K562 (cell line): ENCODE measurements around the gene MYO1E. TPM values are rescaled to one million over a fixed set of nuclear protein-coding genes. Genes with fewer than 3 reads are reported as not detected.

Source experiments
- ATAC-seq: fragments of 200-7000 bp; cut with Tn5 transposase; 3 replicates; pipeline ENCODE4 v1.9.1; 2020; ENCODE audit warnings: moderate library complexity
- BruUV-seq: library from RNA; stranded (reverse); fragments of 400-500 nt; replicated peaks from 2 replicates; lab custom pipeline; 2021; lab: Mats Ljungman, UMichigan
- CTCF ChIA-PET: fragments of 300-600 bp; formaldehyde crosslinking; extraction: SDS; loops from one replicate; lab custom pipeline; 2021; ENCODE audit warnings: low intra/inter-chr PET ratio; lab: Yijun Ruan, JAX
- POLR2A ChIA-PET: fragments of 300-600, 350-650 bp; sonication (Branson Sonifier 250); formaldehyde crosslinking; extraction: SDS; loops from one replicate; lab custom pipeline; 2021; ENCODE audit warnings: antibody characterized with exemption, inconsistent platforms; lab: Yijun Ruan, JAX
- DNase-seq, 4 experiments: peaks; one replicate each; pipeline versions ENCODE4 v3.0.0 to v3.0.0-alpha.2; 2011 to 2018; ENCODE audit warnings: low spot score in 3 of 4, mixed read lengths in 3 of 4; ENCODE audit errors: extremely low read depth in 1 of 4
- FAIRE-seq: peaks from 2 replicates; lab custom pipeline; 2011; peaks lifted over from hg19 to GRCh38; lab: Jason Lieb, UNC
- H2AFZ ChIP-seq: 2 replicates; pipeline ENCODE4 v1.6.0; 2011; ENCODE audit warnings: low read depth, low read length, control low read depth, inconsistent platforms
- H3K27ac ChIP-seq: fragments of 200-600 bp; 3 replicates; pipeline ENCODE4 v1.8.0; 2011; ENCODE audit warnings: low read depth, mild to moderate bottlenecking, control low read depth, inconsistent platforms, low read length, moderate library complexity, mixed read lengths; ENCODE audit errors: extremely low read depth
- H3K27me3 ChIP-seq, 2 experiments: fragments of 300-600 bp in 1 of 2; 2 replicates in 1 of 2; 3 replicates in 1 of 2; pipeline versions ENCODE4 v1.6.0 to v1.8.0; 2011; ENCODE audit warnings: inconsistent platforms in 2 of 2, low read length in 2 of 2, mild to moderate bottlenecking in 1 of 2, mixed read lengths in 1 of 2, moderate library complexity in 1 of 2; ENCODE audit not compliant: control insufficient read depth in 2 of 2, insufficient read depth in 2 of 2
- H3K36me3 ChIP-seq: fragments of 300-600 bp; 3 replicates; pipeline ENCODE4 v1.8.0; 2011; ENCODE audit warnings: mild to moderate bottlenecking, low read length, inconsistent platforms; ENCODE audit not compliant: control insufficient read depth, insufficient read depth
- H3K4me1 ChIP-seq, 2 experiments: fragments of 200-600 bp in 1 of 2; replicated peaks in 1 of 2; 2 replicates in 1 of 2; 3 replicates in 1 of 2; pipeline versions ENCODE4 v1.5.1 to v1.8.0; 2011; ENCODE audit warnings: inconsistent platforms in 2 of 2, low read length in 2 of 2, mild to moderate bottlenecking in 1 of 2, mixed read lengths in 1 of 2, moderate library complexity in 1 of 2; ENCODE audit not compliant: control insufficient read depth in 2 of 2, insufficient read depth in 2 of 2
- H3K4me2 ChIP-seq: 2 replicates; pipeline ENCODE4 v1.6.1; 2011; ENCODE audit warnings: low read length, control low read depth, inconsistent platforms, mixed read lengths; ENCODE audit not compliant: insufficient read depth
- H3K4me3 ChIP-seq: fragments of 200-600 bp; sonication (generic), shearing (Covaris generic); 2 replicates; pipeline ENCODE4 v1.5.1; 2016; ENCODE audit warnings: control low read depth, inconsistent platforms
- H3K79me2 ChIP-seq: fragments of 200-600 bp; 3 replicates; pipeline ENCODE4 v1.8.0; 2011; ENCODE audit warnings: low read length, inconsistent platforms; ENCODE audit not compliant: control insufficient read depth, insufficient read depth
- H3K9ac ChIP-seq, 2 experiments: 2 replicates each; pipeline versions ENCODE4 v1.6.0 to v1.6.1; 2011; ENCODE audit warnings: low read depth in 2 of 2, low read length in 2 of 2, control low read depth in 1 of 2, inconsistent platforms in 1 of 2, mild to moderate bottlenecking in 1 of 2, mixed read lengths in 1 of 2; ENCODE audit not compliant: insufficient read depth in 1 of 2
- H3K9me1 ChIP-seq: one replicate; pipeline ENCODE4 v1.6.0; 2011; ENCODE audit warnings: inconsistent platforms, mild to moderate bottlenecking, low read length, moderate library complexity; ENCODE audit not compliant: control insufficient read depth, insufficient read depth
- H3K9me3 ChIP-seq: replicated peaks from 2 replicates; pipeline ENCODE4 v1.5.1; 2011; ENCODE audit warnings: low read depth, low read length, inconsistent platforms; ENCODE audit not compliant: control insufficient read depth, insufficient read depth
- H4K20me1 ChIP-seq: replicated peaks from 2 replicates; pipeline ENCODE4 v1.6.1; 2011; ENCODE audit warnings: low read length, inconsistent platforms, mixed read lengths; ENCODE audit not compliant: control insufficient read depth, insufficient read depth
- CHD7 ChIP-seq: fragments of 200-600 bp; sonication (generic); IDR thresholded peaks from one replicate; pipeline ENCODE4 v1.6.1; 2012; ENCODE audit warnings: mild to moderate bottlenecking, low read depth, low read length, inconsistent platforms
- E2F3 ChIP-seq: fragments of 250-450 bp; sonication (Bioruptor Pico); IDR thresholded peaks from 2 replicates; pipeline ENCODE4 v1.4.0; 2020; ENCODE audit warnings: mild to moderate bottlenecking
- HDAC3 ChIP-seq: fragments of 450-650 bp; IDR thresholded peaks from 2 replicates; pipeline ENCODE4 v1.6.1; 2018; ENCODE audit warnings: borderline replicate concordance, mild to moderate bottlenecking, moderate library complexity; ENCODE audit not compliant: partially characterized antibody
- MTA1 ChIP-seq: fragments of 450-650 bp; IDR thresholded peaks from 2 replicates; pipeline ENCODE4 v1.6.1; 2017; ENCODE audit warnings: borderline replicate concordance
- RCOR1 ChIP-seq, 2 experiments: IDR thresholded peaks; 2 replicates each; pipeline ENCODE4 v1.6.1; 2012; ENCODE audit warnings: low read depth in 2 of 2, low read length in 2 of 2, borderline replicate concordance in 1 of 2, improper control_type of control experiment in 1 of 2
- ZBTB26 ChIP-seq: fragments of 450-650 bp; formaldehyde crosslinking; IDR thresholded peaks from 2 replicates; pipeline ENCODE4 v1.4.0; 2022; ENCODE audit warnings: missing genetic modification characterization
- WGBS: fragments of 100-300 bp; shearing (Covaris generic); methylation state at CpG from one replicate; pipeline ENCODE4 v1.1.6; 2016; ENCODE audit warnings: low coverage, mixed read lengths; ENCODE audit not compliant: insufficient coverage; ENCODE audit errors: missing lambda C conversion rate; 5-methylcytosine and 5-hydroxymethylcytosine counted together
- in situ Hi-C: fragments of 300-500 bp; cut with MboI; formaldehyde crosslinking; loops from 4 replicates; pipeline ENCODE4 v1.15.0; 2018; ENCODE audit warnings: inconsistent platforms, mixed read lengths
- intact Hi-C: fragments of 100-400 bp; cut with micrococcal nuclease; formaldehyde crosslinking; loops from 2 replicates; pipeline ENCODE4 v1.14.2; 2022
- polyA plus RNA-seq, 8 experiments: library from polyadenylated mRNA; depleted of rRNA in 4 of 8; stranded (reverse) in 5 of 8; unstranded in 3 of 8; fragments of >200 nt; fragmentation: Nextera tagmentation in 2 of 8; fragmentation: Illumina TruSeq in 1 of 8; extraction: Ambion mirVana in 2 of 8; extraction: Trizol in 1 of 8; gene quantifications; 2 replicates each; pipeline versions ENCODE4 v1.2.1 to v1.2.3, GENCODE V29; 2011 to 2014; ENCODE audit warnings: inconsistent platforms in 1 of 8, missing spikeins in 1 of 8
- total RNA-seq, 7 experiments: library from RNA; depleted of rRNA in 6 of 7; stranded (reverse); fragments of >200 nt in 6 of 7; fragmentation: Illumina TruSeq in 2 of 7; extraction: Trizol in 2 of 7; gene quantifications; 2 replicates each; pipeline versions ENCODE4 v1.2.1 to v1.2.3, GENCODE V29; 2011 to 2021; ENCODE audit warnings: low replicate concordance in 1 of 7
- TF ChIP-seq, protein P1 (sequence below): sonication (generic); formaldehyde crosslinking; IDR thresholded peaks from 2 replicates; pipeline ENCODE4 v1.4.0; 2020; ENCODE audit warnings: mild to moderate bottlenecking, missing genetic modification reagents

Gene MYO1E
- total and polyA plus RNA-seq, 9 of the 15 experiments (the other 6 are each of a cell fraction or from before 2014, with no cell fraction given) = under 0.01 to 0.44 (median 0.01) TPM; not detected in 6

GRCh38 chr15:59416816-59417215 lies 44.1 kb upstream of the MYO1E start:
- H3K27me3 ChIP-seq = peaks cover 0 to 14% of the 10 kb centered on the region in 2 experiments; a peak in 2 of 5 replicates
- intact Hi-C loops = no loop called here
- no peak overlapping the region for H3K4me3 ChIP-seq
- no peaks in the 10 kb centered on the region for H3K36me3 ChIP-seq
- no peak overlapping the region for H3K4me2 ChIP-seq
- H3K27ac ChIP-seq = no peak overlapping the region
- POLR2A ChIA-PET = no interaction called here
- DNase-seq = no peak
- in situ Hi-C loops = no loop called here
- no peak for ATAC-seq
- H2AFZ ChIP-seq = no peak overlapping the region
- no peaks in the 10 kb centered on the region for H3K79me2 ChIP-seq
- H3K9me1 ChIP-seq = no peaks in the 10 kb centered on the region
- WGBS = 2% methylated on average over 4 of the region's 4 CpGs
- FAIRE-seq = no peak
- no peak overlapping the region for H3K9ac ChIP-seq
- no TSS peak for BruUV-seq
- H4K20me1 ChIP-seq = no peaks in the 10 kb centered on the region
- CTCF ChIA-PET = no interaction called here
- H3K4me1 ChIP-seq = no peaks in the 10 kb centered on the region
- no peaks in the 10 kb centered on the region for H3K9me3 ChIP-seq
- no peak for TF ChIP-seq RCOR1 (IDR thresholded peaks at IDR 0.05; ENCODE audit: borderline replicate concordance in 1 of 2, low read depth in 2 of 2, low read length in 2 of 2)
- TF ChIP-seq, protein P1, sequence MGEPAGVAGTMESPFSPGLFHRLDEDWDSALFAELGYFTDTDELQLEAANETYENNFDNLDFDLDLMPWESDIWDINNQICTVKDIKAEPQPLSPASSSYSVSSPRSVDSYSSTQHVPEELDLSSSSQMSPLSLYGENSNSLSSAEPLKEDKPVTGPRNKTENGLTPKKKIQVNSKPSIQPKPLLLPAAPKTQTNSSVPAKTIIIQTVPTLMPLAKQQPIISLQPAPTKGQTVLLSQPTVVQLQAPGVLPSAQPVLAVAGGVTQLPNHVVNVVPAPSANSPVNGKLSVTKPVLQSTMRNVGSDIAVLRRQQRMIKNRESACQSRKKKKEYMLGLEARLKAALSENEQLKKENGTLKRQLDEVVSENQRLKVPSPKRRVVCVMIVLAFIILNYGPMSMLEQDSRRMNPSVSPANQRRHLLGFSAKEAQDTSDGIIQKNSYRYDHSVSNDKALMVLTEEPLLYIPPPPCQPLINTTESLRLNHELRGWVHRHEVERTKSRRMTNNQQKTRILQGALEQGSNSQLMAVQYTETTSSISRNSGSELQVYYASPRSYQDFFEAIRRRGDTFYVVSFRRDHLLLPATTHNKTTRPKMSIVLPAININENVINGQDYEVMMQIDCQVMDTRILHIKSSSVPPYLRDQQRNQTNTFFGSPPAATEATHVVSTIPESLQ (CRISPR knock-in tag) = no peak
- no peak for TF ChIP-seq MTA1
- no peak for TF ChIP-seq HDAC3
- TF ChIP-seq CHD7 = no peak
- no peak for TF ChIP-seq ZBTB26
- TF ChIP-seq E2F3 (CRISPR knock-in tag) = no peak
